COR-L47 (cell line): Measurements from ENCODE around the gene SMC6.

Source experiments
- DNase-seq: peaks from one replicate; lab custom pipeline; 2025; lab: John Stamatoyannopoulos, UW

Gene SMC6

GRCh38 chr2:17717666-17718065, 35.9 kb downstream of the SMC6 start:
- no peak for DNase-seq

DNA sequence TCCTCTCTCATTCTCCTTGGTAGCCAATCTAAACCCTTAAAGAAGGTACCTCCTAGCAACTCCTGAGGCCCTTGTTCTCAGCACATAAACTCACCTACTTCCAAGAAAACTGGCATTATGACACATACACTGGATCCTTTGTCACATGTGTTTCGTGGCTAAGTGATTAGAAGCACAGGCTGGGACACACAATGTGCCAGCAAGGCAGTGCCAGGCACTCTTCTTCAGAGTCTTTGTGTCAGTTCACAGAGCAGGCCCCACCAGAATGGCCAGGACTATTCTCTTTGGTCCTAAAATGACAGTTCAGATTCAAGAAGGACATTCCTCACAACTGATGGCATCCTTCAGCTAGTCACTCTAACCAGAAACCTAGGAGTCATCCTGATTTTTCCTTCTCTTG, 40.3 kb downstream of the SMC6 start:
- DNase-seq = no peak

- DNase-seq = no peak
Observed at GRCh38 chr2:17710547-17711248, 42.9 kb downstream of the SMC6 start.

DNA sequence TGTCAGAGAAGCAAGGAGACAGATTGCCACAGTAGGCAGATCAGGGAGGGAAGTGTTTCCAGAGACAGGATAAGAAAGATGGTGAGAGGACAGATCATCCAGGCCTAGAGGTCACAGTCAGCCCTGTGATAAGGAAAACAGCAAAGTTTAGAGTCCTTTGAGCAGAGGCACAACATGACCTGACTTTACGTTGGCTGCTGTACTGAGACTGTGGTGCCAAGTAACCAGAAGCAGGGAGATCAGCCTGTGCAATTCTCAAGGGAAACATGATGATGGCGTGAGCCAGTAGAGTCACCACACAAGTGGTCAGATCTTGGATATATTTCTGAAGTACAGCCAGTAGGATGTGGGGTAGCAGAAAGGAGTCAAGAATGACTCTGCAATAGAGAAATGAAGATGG, 43.7 kb downstream of the SMC6 start:
- DNase-seq = no peak

DNA sequence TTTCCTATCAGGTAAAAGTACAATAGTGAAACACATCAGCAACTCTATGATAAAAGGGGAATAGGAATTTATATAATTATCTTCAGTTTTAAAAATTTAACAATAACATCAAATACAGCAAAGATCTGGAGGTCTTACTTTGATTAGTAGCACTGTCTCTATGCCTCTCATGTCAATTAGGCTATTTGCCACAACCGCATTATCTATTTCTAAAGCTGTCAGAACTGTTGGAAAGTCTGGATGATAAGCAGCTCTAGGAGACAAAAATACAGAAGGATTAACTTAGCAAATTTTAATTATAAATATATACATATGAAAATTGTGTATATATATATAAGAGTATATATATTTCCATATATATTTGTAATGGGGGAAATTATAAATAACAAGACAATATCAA, 45.1 kb downstream of the SMC6 start:
- no peak for DNase-seq

DNA sequence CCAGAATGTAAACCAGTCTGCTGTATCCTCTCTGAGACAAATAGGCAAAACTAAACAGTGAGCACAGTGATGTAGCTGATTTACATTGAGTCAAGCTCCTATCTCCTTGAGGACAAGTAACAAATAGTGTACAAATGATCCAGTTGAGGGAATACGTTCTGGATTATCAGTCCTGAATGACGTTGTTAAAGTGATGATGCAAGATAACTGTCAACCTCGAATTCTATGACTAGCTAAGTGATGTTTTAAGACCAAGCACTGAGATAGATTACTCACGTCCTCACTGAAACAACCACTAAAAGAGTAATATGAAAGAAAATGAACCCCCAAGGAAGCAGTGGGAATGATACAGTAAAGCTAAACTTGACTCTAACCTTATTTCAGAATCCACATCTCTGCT, 46.8 kb downstream of the SMC6 start:
- no peak for DNase-seq

DNA sequence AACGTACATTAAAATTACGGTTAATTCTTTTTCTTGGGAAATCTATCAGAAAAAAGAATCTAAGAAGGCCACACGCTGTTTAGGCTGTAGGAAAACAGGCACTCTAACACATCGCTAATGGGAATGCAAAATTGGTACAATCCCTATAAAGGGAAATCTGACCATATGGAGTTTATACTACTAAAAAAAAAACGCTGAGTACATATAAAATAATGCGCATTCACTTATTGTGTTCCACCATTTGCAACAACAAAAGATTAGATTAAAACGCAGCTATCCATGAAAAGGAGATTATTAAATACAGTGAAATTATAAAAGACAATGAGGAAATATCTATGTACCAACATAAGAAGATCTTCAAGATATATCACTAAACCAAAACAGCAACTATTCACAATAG, 62.8 kb downstream of the SMC6 start:
- DNase-seq = no peak

GRCh38 chr2:17689010-17689409, 64.6 kb downstream of the SMC6 start:
- DNase-seq = no peak

- no peak for DNase-seq
Observed at GRCh38 chr2:17688600-17688999, 65.0 kb downstream of the SMC6 start.

GRCh38 chr2:17683981-17684380, 69.6 kb downstream of the SMC6 start:
- DNase-seq = no peak

DNA sequence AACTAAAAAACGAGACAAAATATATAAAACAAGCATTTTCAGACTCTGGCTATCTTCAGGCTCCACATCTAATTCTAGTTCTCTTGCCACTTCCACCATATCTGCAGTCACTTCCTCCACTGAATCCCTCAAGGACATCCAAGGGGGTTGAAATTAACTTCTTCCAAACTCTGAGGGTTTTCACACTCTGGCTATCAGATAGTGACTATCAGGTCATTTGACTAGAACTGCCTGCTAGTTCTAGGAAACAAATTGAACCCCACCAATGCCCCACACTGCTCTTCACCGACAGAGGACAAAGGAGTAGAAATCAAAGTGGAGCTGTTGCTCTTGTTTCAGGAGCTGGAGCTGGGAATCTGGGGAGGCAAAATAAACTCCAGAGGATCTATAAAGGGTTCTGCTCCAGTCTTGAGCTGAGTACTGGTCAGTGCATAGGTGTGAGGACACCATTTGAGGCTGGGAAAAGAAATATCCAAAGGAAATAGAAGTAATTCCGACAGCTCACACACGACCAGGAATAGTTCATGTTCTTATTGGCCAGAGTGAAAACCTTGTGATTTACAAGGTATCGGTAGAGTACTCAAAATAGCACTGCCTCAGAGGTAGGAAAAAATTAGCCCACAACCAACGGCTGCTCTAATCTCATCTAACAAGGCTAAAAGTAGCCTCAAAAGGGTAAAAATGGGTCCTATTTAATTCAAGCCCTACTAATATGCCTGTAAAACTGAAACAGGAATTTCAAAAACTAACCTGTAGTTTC, 71.3 kb downstream of the SMC6 start:
- no peak for DNase-seq

DNA sequence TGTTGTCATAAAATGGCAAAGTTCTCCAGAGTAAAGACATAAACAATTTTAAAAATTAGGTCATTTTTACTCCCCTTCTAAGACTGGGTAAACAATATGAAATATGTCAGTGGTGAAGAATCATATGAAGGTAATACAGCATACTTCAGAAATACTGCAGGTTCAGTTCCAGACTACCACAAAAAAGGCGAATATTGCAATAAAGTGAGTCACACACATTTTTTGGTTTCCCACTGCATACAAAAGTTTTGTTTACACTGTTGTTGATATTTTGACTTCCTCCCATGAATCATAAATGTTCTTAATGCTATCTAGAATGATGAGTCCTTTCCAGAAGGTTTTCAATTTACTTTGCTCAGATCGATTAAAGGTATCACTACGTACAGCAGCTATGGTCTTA, 73.5 kb downstream of the SMC6 start:
- DNase-seq = no peak

DNA sequence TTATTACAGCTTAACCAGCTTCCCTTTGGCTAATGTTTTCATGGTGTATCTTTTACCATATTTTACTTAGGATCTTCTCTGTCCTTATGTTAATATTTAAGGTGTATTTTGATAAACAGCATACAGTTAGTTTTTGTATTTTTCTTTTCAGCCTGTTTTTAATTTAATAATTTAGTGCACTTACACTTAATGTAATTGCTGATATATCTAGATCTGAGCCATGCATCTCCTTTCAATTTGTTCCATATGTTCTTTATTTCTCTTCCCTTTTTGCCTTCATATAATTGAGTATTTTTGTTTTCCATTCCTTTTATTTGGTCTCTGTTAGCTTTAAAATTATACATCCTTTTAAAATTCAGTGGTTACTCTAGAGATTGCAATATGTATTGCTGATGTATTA, 78.8 kb downstream of the SMC6 start:
- no peak for DNase-seq

DNA sequence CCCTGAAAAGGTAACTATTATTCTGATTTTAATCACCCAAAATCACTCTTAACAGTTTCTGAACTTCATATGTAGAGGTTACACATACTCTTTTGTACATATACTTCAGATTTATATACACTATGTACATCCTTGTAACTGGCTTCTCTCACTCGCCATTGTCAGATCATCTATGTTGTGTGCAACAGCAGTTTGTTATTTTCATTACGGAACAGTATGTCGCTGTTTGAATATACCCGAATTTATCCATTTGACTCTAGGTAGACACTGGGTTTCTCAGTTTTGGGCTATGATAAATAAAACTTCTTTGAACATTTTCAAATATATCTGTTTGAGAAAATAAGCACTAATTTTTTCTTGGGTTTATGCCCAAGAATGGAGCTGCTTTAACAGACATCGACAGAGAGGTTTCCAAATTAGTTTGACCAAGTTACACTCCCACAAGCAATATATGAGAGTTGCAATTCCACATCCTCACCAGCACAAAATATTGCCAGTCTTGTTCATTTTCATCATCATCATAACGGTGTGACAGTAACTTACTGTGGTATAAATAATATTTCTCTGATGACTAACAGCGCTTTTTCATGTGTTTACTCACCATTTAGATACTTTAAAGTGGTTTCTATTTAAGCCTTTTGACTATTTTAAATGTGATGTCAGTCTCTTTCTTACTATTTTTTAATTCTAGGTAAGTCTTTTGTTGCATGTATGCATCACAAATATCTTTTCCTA, 80.9 kb downstream of the SMC6 start:
- no peak for DNase-seq

- DNase-seq = no peak
Observed at GRCh38 chr2:17667898-17668297, 85.7 kb downstream of the SMC6 start.

DNA sequence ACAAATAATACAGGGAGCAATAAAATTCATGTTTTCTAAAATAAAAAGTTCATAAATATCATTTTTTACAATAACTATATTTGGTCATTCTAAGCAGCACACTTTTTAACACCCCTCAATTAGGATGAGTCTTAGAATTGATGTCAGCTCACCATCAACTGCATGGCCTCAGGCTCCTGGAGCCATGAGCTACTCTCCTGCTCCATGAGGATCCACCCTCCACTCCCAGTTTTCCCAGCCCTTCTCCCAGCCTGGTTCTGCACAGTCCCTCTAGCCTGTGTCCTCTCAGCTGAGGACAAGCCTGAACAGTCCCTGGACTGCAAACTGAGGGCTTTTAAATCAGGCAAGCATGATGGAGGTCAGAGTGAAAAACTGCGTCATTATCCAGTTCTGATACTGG, 89.1 kb downstream of the SMC6 start:
- DNase-seq = no peak

GRCh38 chr2:17662723-17663122, 90.9 kb downstream of the SMC6 start:
- DNase-seq = no peak

DNA sequence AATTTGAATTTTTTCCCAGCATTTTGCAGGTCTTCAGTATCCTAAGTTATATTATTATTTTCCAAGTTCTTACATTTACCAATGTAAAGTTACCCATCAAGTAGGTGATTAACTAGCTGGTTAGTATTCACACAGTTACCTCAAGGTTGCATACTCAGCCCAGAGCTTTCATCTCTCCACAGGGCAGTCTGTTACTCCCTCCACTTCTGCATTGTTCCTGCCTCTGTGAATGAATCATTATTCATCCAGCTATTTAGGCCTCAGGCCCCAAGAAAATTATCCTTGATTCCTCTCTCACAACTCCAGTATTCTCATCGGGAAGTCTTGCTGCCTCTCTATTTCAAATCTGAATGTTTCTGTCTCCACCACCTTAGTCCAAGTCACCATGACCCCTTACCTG, 92.2 kb downstream of the SMC6 start:
- no peak for DNase-seq

- no peak for DNase-seq
Observed at GRCh38 chr2:17660219-17660618, 93.4 kb downstream of the SMC6 start.

DNA sequence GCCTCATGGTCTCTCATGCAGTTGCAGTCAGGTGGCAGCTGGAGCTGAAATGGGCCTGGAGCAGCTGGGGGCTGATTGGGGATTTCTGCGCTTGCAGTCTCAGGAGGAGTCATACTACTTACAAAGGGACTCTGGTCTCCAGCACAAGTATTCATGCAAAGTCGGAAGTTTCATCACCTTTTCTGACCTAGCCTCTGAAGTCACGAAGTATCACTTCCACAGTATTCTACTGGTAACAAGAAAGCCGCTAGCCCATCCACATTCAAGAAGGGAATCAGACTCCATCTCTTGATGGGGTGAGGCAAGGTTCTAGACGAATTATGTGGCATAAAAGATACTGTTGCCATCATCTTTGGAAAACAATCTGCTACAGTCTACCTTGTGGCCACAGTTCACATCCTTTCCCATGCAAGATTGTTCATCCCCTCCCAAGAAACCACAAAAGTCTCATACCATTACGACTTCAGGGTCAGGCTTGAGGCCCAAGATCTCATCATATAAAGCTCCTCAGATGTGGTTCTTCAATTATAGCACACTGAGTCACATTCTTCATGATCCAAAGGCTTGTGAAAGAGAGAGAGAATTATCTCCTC, 95.3 kb downstream of the SMC6 start:
- no peak for DNase-seq

- DNase-seq = no peak
Observed at GRCh38 chr2:17657759-17658158, 95.9 kb downstream of the SMC6 start.

DNA sequence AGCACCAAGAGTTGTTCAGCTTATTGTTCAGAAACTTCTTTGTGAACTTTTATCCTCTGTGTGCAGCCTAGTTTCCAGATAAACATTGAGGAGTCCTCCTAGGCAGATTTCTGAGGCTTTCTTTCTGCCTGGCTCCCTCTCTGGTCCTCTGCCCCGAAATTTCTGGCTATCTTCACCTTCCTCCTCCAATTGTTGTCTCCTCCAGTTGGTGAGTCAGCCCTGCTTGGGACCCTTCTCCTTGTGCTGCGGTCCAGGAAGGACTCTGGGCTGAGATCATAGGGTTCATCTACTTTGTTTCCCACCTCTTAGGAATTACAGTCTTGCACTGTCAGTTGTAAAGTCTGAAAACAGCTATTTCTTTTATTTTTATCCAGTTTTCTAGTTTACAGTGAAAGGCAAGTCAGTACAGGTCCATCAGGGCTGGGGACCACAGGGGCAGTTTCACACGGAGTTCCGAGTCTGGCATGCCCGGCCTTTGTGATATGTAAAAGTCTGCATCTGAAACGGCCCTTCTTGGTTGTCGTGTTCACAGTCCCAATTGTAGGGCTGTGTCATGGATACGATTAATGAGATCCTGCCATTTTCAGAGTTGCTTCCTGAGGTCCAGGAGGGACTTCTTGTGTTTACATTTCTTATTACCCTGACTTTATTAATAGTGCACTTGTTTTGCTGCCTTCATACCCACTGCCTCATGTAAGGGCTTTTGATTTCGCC, 100.8 kb downstream of the SMC6 start:
- DNase-seq = no peak
